Stimulated activated CD4-positive, alpha-beta T cell treated with anti-CD3 and anti-CD28 coated beads, Interleukin-1b, Interleukin-23, amount 100 ng/mL, for 48 hours (primary cell): Measurements from ENCODE around the gene LAMA2.

Source experiments
- DNase-seq: peaks from one replicate; pipeline ENCODE4 v3.0.0-alpha.2; 2020

The LAMA2 gene, protein sequence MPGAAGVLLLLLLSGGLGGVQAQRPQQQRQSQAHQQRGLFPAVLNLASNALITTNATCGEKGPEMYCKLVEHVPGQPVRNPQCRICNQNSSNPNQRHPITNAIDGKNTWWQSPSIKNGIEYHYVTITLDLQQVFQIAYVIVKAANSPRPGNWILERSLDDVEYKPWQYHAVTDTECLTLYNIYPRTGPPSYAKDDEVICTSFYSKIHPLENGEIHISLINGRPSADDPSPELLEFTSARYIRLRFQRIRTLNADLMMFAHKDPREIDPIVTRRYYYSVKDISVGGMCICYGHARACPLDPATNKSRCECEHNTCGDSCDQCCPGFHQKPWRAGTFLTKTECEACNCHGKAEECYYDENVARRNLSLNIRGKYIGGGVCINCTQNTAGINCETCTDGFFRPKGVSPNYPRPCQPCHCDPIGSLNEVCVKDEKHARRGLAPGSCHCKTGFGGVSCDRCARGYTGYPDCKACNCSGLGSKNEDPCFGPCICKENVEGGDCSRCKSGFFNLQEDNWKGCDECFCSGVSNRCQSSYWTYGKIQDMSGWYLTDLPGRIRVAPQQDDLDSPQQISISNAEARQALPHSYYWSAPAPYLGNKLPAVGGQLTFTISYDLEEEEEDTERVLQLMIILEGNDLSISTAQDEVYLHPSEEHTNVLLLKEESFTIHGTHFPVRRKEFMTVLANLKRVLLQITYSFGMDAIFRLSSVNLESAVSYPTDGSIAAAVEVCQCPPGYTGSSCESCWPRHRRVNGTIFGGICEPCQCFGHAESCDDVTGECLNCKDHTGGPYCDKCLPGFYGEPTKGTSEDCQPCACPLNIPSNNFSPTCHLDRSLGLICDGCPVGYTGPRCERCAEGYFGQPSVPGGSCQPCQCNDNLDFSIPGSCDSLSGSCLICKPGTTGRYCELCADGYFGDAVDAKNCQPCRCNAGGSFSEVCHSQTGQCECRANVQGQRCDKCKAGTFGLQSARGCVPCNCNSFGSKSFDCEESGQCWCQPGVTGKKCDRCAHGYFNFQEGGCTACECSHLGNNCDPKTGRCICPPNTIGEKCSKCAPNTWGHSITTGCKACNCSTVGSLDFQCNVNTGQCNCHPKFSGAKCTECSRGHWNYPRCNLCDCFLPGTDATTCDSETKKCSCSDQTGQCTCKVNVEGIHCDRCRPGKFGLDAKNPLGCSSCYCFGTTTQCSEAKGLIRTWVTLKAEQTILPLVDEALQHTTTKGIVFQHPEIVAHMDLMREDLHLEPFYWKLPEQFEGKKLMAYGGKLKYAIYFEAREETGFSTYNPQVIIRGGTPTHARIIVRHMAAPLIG (N-terminal part only)

DNA sequence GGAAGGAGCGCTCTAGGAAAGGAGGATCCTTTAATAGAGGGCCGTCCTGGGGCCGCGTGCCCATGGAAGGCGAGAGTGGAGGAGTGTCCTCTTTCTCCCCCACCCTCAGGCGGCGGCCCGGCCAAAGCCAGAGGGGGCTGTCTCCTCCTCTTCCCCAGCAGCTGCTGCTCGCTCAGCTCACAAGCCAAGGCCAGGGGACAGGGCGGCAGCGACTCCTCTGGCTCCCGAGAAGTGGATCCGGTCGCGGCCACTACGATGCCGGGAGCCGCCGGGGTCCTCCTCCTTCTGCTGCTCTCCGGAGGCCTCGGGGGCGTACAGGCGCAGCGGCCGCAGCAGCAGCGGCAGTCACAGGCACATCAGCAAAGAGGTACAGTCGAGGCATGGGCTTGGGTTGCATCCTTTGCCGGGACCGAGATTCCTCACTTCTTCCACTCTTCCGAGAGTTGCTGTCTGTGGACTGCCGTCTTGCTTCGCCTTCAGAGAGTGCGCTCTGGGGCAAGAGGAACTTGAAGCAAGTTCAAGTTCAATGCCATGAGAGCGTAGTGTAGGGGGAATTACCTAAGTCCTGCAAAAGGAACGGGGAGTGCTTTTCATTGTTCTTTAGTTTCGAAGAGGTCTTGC lies at the start of gene LAMA2:
TSS of gene LAMA2 (plus strand) at position 148 of the 621 bp plus-strand sequence. CDS start at position 256, 108 bp downstream.
- DNase-seq: peak; percentile 3

DNA sequence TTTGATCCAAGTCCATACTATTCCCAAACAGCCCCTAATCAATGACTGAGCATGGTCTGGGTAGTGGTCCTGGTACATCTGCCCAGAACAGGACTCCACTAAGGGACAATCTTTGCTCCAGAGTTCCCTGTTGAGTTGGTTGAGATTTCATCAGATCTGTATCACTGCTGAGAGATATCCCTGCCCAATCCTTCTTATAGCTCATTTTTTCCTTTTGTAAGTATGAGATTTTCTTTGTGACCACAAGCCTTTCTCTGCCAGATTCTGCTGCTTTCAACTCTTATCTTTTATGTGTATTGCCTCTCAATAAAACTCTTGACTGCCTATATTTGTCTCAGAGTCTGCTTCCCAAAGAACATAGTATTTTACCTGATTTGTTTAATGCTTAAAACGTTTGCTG lies 46.2 kb upstream of the LAMA2 start:
- no peak for DNase-seq

DNA sequence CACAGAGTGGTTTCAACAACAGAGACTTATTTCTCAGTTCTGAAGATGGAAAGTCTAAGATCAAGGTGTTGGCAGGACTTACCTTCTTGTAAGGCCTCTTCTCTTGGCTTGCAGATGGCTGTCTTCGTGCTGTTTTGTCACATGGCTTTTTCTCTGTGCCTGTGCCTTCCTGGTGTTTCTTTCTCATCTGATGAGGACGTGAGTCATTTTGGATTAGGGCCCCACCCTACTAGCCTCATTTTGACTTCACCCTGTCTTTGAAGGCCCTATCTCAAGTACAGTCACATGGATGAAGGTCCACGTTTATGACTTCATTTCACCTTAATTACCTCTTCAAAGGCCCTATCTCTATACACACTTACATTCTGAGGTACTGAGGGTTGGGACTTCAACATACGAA lies 41.4 kb upstream of the LAMA2 start:
- DNase-seq: no peak

DNA sequence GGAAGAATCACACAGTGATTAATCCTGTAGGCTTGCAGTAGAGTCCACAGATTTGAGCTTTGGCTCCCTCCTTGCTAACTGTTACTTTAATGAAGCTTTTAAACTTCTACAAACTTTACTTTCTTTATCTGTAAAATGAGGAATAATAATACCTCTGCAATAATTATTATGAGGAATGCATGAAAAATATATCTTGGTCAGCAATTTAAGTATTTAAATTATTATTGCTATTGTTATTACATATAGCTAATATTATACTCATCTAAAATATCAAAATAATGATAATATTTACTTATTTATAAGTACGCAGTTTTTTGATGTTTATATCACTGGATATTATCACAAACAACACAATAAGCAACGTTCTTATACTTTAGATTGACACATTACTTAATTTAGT lies 38.3 kb upstream of the LAMA2 start:
- DNase-seq: no peak

DNA sequence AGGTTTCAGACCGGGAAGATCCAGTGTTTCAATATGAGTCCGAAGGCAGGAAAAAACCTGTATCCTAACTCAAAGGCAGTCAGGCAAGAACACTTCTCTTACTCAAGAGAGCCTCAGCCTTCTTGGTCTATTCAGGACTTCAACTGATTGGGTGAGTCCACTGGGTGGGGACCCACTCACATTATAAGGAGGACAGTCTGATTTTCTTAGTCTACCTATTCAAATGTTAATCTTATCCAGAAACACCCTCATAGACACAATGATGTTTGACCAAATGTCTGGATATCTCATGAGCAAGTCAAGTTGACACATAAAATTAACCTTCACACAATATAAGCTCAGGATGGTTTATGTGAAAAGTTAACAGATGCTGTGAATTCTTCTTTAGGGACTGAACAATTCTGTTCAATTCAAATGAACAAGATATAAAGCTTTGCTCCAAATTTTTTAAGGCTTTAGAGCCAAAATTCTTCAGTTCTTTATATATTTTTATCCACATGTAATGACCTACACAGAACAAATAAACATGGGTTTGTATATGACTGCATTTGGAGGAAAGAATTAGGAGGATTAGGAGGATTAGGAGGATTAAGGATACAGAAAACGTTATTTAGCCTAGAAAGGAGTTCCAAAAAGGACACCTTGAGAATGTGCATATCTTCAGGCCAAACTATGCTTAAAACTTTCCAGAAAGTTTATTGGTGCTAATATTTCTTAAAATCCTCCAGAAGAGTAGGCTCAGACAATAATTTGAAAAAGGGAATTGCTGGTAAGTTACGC lies 35.3 kb upstream of the LAMA2 start:
- DNase-seq: no peak

DNA sequence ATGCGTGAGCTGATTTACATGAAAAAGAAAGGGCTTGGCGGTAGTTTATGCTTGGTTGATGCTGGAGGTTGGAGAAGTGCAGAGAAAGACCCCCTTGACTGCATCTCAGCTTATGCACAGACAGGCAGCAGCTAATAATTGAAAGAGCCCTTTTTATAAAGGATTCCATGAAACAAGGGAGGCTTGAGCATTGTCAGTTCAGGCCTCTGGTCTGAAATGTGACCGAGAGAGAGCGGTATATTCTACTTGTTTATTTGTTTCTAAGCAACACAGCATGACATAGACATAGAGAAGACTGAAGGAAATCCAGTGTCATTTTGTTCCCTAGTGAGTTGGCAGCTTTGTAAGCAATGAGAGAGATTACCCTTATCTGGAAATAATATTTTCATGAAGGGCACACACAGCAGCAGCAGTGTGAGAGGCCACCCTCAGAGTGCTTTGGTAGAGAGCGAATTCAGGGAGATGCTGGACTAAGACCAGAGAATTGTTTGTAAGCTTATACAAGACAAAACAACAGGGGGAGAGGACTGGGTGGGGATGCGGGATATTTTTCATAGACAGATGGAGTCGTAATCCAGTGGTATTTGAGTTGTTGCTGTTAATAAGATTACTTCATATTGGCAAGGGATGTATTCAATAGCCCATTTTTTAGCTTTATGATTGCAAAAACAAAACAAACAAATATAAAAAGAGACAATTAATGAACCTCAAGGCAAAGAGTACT lies 34.6 kb upstream of the LAMA2 start:
- DNase-seq: no peak

DNA sequence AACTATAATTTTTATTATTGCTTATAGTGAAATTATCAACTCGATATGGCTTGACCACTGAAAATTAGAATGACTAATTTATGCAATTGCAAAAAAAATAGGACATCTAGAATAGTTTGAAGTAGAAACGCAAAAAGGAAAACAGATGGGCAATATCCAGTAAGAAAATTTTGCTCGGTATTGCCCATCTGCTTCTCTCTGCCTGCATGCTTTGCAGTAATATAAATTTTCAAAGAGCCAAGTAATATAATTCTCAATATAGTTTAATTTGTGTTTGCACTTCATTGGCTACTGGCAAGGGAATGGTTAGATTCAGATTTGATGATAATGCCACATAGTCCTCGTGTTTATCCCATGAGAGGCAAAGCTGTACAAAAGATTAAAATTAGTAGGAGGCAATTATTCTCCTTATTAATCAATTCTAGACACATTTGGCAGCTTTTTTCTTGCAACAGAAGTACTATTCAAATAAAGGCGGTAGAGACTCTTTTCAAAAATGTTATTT lies 27.3 kb upstream of the LAMA2 start:
- DNase-seq: no peak

DNA sequence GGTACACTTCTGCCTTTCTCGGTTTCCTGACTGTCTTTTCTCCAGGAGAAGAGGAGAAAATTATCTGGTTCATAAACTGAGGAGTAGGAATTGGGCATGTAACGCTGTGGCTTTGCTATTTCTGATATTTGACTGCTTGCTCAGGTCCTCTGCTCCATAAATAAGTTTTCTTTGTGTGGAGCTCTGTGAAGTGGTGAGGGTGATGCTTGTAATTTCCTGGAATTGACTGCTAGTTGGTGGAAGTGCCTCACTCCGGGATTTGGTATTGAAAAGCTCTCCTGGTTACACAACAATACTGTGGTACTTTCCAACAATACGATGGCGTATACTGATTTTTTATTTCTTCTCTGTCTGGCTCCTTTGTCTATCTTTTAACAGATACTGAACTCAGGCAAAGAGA lies 25.1 kb upstream of the LAMA2 start:
- no peak for DNase-seq

DNA sequence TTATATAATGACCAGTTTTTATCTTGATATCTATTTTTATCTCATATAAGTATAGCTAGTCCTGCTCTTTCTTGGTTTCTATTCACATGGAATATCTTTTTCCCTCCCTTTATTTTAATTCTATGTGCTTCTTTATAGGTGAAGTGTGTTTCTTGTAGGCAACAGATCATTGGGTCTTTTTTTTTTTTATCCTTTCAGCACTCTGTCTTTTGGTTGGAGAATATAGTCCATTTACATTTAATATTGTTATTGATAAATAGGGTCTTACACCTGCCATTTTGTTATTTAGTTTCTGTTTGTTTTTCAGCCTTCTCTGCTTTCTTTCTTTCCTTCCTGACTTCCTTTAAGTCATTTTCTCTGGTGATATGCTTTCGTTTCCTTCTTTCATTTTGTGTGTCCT lies 22.2 kb upstream of the LAMA2 start:
- DNase-seq: no peak

DNA sequence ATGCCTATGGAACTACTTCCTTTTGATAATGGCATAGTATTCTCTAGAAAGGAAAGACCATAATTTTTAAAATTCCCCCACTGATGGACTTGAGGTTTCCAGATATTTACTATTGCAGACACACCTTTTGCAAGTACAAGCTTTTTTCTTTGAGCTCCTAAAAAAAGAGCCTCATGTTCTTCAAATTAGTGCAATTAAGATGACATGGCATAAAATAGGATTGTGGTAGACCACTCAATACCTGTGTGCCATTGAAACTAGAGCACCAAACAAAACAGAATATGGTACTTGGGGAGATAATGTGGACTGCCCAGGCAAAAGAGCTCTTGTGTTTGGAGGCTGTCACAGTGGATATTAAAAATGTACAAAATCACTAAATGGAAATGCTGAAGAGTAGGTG lies 19.0 kb upstream of the LAMA2 start:
- no peak for DNase-seq

DNA sequence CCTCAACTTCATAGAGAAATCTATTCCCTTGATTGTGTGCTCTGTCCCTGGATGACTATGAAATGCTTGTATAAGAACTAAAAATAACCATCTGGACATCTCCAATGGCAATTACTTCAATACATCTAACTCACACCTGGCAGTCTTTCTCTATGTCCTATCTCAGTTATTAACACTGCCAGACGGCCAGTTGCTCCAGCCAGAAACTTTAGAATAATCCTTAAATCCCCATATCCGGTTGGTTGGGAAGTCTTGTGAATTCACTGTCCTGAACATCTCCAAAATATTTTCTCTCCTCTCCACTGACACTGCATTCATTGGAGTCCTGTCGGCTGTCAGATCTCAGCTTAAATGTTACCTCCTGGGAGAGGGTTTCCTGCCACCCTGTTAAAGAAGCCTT lies 12.2 kb upstream of the LAMA2 start:
- DNase-seq: no peak

DNA sequence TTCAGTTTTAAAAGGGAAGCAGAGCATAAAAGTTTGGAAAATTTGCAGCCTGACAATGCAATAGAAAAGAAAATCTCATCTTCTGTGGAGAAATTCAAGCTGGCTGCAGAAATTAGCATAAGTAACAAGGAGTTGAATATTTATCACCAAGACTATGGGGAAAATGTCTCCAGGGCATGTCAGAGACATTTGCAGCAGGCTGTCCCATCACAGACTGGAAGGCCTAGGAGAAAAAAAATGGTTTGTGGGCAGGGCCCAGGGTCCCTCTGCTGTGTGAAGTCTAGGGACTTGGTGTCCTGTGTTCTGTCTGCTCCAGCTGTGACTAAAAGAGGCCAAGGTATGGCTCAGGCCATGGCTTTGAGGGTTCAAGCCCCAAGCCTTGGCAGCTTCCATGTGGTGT lies 8.1 kb upstream of the LAMA2 start:
- DNase-seq: no peak

DNA sequence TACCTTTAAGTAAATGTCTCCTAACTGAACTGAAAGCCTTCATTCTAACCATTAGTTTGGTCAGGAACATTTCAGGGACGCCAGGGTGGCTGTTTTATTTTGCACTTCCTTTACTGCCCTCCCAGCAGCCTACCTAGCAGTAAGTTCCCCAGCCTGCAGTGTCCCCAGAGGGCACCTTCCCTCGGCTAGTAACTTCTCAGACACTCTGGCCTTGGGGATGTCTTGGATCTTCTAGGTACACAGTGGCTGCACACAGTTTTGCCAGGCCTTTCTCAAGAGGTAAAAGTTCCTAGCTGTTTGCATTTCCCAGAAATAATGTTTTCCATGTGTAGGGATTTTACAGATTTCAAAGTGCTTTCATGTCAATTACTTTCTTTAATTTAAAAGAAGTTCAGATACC lies 378 bp upstream of the LAMA2 start:
- DNase-seq: no peak

DNA sequence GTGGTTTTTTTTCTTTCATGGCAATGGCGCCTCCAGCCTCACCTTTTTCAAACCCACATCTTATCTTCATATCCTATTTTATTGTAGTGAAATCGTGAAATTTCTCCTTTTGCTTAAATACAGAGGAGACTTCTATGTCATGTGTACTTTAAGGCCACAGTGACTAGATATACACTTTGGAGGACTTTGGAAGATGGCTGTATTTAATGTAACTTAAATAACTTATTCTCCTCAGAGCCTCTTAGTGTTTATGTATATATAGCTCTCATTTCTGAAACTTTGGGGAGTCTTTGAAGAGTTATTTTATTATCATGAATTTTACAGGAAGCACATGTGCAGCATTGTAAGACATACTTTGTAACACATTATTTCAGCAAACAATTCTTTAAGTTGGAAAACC lies 968 bp downstream of the LAMA2 start:
- DNase-seq: no peak

DNA sequence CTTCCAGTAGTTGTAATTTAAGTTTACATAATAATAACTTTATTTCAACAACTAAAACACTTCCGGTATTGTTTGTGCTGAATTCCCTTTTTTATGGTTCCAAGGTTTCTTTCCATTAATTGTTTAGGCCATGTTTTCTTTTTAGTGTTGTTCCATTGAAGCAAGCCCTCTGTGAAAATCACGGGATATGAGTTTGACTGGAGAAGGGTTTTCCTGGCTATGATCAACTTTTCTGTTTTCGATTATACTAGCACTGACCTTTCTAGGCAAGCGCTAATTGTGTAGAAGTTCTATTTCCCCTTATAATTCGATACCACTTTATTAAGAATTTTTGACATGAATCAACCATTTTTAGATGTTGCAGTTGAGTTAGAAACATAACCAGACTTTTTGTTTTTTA lies 2.4 kb downstream of the LAMA2 start:
- no peak for DNase-seq

DNA sequence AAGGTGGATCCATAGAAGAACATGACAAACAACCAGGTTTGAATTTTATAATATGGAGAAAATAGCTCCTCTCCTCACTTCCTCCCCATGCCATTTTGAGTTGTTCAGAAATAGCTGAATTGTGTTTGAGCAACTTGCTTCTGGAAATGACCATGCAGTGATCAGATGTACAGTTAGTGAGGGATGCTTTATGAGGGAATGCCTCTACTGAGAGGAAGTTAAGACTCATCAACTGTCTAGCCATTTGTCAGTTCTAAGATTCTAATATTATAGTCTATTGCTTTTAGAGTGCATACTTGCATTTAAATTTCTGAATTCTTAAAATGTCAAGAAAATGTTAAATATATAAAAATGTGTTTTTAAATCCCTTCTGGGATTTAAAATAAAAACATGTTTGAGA lies 3.8 kb downstream of the LAMA2 start:
- DNase-seq: no peak

DNA sequence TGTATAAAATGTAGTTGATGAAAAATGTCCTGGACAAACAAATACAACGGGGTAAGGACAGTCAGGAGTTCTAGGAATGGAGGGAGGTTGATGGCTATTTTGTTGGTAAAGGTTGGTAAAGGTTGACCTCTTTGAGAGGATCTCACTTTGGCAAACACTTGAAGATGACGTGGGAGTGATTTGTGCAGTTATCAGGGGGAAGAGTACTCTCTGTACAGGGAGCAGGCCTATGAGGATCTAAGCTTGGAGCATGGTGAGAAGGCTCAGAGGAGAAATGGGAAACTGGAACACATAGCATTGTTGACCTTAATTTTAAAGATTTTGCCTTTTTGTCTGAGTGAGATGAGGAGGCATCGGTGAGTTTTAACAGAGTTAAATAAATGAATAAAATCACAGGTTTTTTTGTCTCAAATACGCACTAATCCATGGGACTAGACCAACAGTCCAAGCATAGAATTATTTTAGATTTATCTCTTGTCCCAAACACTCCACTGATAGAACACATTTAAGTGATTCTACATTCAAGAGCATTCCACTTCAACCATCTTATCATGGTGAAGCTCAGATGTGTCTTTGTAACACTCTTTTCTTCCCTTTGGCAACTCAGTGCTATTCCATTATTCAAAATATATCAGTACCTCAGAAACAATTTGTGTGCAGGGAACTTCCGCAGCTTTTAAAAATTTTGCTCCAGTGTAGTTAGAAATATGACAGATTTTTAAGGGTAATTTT lies 5.7 kb downstream of the LAMA2 start:
- no peak for DNase-seq

DNA sequence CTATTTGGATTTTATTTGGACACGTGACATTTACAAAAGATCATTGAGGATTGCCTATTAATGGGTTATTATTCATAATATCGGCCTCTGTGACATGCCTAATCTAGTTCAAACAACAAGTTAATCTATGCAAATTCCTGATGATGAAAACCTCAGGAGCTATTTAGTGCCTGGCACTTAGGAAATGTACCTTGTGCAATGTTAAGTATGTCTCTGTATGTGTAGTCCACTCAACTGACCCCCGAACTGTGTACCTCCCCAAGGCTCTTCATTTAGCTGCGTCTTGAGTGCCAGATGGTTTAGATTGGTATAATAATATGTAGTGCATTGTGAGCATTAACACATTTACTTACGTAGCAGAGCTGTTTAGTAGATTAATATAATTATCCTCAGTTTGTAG lies 6.9 kb downstream of the LAMA2 start:
- DNase-seq: no peak

DNA sequence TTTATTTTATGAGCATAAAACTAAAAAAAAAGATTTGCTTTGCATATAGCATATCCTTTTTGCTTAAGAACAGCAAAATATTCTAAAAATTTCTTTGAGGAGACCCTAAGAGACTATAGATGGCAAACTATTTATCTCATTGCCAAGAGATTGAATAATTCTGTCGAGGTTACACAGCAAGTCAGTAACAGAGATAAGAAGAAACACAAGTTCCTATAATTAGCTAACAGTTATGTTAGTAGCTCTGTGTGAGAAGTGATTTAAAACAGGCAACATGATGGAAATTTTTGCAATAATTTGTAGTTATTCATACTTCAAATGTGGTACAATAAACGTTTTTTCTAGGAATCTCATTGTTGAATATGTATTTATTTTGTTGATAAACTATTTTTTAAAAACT lies 9.1 kb downstream of the LAMA2 start:
- no peak for DNase-seq

DNA sequence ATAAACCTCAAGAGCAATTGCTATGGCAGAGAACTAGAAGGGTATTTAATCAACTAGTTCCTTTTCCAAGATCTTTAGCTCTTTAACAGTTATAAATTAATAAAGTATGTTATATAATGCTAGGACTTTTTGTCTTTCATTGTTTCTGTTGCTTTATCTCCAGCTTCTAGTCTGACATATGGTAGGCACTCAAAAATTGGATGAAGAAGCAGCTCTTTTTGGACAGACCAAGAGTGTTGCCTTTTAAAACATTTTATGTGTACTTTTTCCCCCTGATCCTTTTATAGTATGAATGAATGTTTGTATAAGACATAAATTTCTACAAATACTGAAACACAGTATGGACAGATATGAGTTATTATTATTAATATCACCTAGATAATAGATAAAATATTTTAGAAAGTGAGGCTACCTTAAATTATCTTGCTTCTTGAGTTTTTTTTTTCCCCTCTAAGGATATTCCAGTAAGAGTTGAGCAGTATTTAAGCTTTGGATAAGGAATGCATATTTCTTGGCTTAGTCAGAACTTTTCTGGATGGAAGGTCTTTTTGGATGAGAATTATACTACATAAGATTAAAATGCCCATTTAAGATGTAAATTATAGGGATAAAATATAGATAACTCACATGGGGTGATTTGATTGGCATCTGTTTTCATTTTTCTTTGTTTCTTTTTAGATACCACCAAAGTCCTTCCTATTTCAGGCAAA lies 16.6 kb downstream of the LAMA2 start:
- DNase-seq: no peak
